Right forelimb (tissue), 1 donor: ENCODE results near the gene PAXX.

Experiments used
- DNase-seq: peaks from one replicate; pipeline ENCODE4 v3.0.0-alpha.2; 2018

PAXX gene

GRCh38 chr9:137034039-137034708 lies 42.0 kb downstream of the PAXX start:
- DNase-seq = no peak

DNA sequence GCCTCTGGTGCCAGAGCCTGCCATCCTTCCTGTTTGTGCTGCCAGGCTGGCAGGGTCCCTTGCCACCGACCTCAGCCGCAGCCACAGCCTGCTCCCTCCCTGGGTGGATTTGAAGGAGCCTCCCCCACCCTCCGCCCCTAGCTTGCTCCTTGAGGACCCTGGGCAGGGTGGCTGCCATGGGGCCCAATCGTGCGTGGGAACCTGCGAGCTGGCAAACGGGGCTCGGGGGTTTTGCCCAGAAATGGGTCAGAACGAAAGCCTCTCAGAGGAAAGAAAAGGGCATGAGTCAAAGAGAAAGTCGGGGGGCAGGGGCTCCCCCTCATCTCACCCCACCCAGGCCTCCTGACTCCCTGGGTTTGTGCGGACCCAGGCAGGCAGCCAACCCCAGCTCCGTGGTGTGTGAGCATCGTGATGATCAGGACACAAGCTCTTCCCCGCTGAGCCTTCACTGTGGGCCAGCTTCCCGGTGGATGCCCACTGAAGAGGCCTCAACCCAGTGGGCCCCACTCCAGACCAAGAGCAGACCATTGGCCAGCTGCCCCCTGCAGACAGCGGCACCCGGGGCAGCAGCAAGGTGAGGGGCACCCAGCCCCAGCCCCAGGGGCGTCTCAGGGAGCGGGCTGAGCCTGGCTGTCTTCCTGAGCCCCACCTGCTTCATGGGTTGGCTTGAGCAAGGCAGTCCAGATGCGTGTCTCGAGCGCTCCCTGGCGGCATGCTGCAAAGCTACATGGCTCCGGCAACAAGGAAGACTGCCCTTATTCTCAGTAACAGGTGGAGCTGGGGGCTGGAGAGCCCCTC lies 42.7 kb downstream of the PAXX start:
- DNase-seq = peak; percentile 91

- no peak for DNase-seq
Measured at GRCh38 chr9:137035507-137035834, 43.2 kb downstream of the PAXX start.

DNA sequence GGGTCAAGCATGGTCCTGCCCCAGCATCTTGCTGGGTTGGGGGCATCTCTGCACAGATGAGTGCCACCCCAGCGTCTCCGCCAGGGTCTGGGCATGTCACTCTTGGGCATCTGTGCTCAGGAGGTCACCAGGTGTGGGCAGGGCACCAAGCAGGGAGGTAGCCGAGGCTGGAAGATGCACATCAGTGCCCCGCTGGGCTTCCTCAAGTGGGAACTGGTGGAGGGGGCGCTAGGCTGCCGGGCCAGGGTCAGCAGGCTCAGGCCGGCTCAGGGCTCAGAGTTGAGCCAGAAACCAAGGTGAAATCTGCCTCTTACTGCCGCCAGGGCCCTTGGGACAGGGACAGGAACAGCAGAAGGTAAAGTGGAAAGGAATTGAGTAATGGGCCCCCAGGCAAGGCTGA lies 43.7 kb downstream of the PAXX start:
- DNase-seq = no peak

DNA sequence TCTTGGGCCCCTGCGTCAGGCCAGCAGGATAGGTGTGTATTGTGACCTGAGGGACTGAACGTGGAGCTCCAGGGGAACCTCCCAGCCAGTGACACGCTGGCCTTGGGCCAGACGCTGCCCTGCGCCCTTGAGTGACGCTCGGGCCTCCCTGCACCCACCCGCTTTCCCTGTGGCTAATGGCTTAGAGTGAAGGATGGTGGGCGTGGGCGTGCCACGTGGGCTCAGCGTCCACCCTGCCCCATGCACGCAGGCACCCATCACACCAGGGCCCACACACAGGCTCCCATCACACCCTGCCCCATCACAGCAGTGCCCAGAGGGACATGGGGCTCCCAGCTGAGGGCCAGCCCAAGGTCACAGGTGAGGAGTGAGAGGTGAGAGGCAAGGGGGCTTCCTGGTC lies 44.8 kb downstream of the PAXX start:
- no peak for DNase-seq

DNA sequence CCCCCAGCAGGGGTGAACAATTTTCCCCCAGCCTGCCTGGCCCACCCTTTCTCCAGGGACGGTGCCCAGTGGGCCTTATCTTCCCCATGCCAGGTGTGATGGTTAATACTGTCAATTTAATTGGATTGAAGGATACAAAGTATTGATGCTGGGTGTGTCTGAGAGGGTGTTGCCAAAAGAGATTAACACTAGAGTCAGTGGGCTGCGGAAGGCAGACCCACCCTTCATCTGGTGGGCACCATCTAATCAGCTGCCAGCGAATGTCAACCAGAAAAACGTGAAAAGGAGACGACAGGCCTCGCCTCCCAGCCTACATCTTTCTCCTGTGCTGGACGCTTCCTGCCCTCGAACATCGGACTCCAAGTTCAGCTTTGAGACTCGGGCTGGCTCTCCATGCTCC lies 45.3 kb downstream of the PAXX start:
- DNase-seq = no peak

GRCh38 chr9:137038916-137039315 lies 46.7 kb downstream of the PAXX start:
- DNase-seq = no peak

DNA sequence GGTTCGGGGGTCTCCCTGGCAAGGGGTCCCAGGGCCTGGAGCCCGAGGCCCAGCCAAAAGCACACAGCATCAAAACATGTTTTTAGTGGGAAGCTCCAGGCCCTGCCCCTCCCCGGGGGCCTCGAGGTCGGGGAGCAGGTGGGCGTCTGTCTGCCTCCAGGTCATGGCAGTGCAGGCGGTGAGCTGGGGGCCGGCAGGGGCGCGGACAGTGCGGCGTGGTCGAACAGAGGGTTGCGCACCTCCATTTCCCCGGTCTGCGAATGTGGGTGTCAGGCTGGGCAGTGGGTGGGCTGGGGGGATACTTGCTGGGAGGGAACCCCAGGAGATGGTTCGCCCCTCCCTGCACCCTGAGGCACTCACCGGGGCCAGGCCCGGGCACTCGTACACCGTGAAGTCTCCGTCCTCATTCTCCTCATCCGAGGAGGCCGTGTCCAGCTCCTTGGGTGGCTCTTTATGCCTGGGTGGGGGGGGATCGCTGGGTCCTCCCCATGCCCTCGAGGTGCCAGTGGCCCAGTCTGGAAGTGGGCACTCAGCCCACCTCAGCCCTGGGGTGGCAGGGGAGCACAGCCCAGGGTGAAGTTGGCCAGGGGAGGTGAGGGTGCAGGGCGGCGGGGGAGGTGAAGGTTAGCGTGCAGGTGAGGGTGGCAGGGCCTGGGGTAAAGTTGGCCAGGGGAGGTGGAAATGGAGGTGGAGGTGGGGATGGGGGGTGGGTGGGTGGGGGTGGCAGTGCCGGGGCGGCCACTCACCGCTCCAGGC lies 47.6 kb downstream of the PAXX start:
- DNase-seq = no peak

GRCh38 chr9:137040568-137040967 lies 48.3 kb downstream of the PAXX start:
- DNase-seq = no peak

GRCh38 chr9:137041124-137041523 lies 48.9 kb downstream of the PAXX start:
- DNase-seq = no peak

- no peak for DNase-seq
Measured at GRCh38 chr9:137042751-137043727, 50.8 kb downstream of the PAXX start.
